GM12872 (cell line): ENCODE measurements around the gene PTPRN2.

Experiments
- CTCF ChIP-seq: IDR thresholded peaks from 3 replicates; pipeline ENCODE4 v1.5.1; 2011; ENCODE audit warnings: low read depth, mild to moderate bottlenecking, low read length, moderate library complexity; ENCODE audit not compliant: insufficient read depth

Gene PTPRN2

GRCh38 chr7:158300427-158300826, 287.2 kb downstream of the PTPRN2 start:
- no peak for TF ChIP-seq CTCF

GRCh38 chr7:158299607-158300006, 288.0 kb downstream of the PTPRN2 start:
- no peak for TF ChIP-seq CTCF

GRCh38 chr7:158296798-158297104, 290.9 kb downstream of the PTPRN2 start:
- no peak for TF ChIP-seq CTCF

GRCh38 chr7:158295966-158296797, 291.4 kb downstream of the PTPRN2 start:
- no peak for TF ChIP-seq CTCF

GRCh38 chr7:158292948-158293347, 294.7 kb downstream of the PTPRN2 start:
- TF ChIP-seq CTCF, result no peak

- no peak for TF ChIP-seq CTCF
These were observed 295.6 kb downstream of the PTPRN2 start for GRCh38 chr7:158291998-158292397.

- TF ChIP-seq CTCF, result no peak
These were observed 297.7 kb downstream of the PTPRN2 start for GRCh38 chr7:158289761-158290523.
